Activated CD8-positive, alpha-beta memory T cell treated with anti-CD3 and anti-CD28 coated beads for 4 hours (primary cell): Measurements from ENCODE around the gene CAMK2B.

Experiments
- DNase-seq, 2 donors: peaks; one replicate each; pipeline ENCODE4 v3.0.0-alpha.2; 2020; ENCODE audit warnings: low read depth in 2 of 2

The CAMK2B gene

GRCh38 chr7:44257213-44257612, 68.2 kb downstream of the CAMK2B start:
- DNase-seq = no peak

DNA sequence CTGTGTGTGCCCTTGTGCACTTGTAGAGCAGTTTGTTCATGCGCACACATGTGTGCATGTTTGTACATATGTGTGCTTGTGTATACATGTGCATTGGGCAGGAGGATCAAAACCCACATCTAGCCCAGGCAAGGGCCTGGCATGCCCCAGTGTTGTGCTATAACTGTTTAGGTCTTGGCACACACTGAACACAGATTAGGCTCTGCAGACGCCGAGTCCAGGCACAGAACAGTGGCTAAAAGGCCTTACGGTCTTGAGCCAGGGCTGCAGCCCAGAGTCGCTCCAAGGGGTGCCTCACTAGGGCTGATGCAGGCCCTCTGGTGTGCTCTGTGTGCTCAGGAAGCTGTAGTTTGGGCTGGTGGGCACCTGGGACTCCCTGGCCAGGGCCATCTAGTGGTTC, 68.9 kb downstream of the CAMK2B start:
- no peak for DNase-seq

GRCh38 chr7:44251881-44252280, 73.5 kb downstream of the CAMK2B start:
- DNase-seq = no peak

- DNase-seq = no peak
These were observed 74.1 kb downstream of the CAMK2B start for GRCh38 chr7:44251269-44251668.

DNA sequence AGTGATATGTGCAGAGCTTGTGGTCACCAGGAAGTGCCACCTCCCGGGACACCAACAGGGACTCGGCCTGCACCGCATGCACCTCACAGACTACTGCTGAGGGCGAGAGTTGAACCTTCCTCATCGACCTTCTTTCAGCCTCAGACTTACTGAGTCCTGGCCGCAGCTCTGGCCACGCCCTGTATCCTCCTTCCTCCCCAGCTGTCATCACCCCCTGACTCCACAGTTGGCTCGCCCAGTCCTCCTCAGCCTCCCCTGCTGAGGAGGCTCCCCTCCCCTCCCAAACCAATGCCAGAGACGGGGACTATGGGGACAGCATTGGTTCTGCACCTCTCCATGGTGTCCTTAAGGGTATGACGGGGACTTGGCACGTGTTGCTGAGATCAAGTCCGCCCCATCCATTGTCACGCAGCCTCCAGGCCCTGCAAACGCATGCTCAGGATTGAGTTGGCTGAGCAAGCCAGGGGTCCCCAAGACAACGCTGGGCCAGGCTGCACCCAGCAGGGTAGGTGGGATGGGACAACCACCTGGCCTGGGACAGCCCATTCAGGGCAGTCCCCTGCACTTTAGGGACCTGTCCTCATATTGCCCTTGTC, 75.7 kb downstream of the CAMK2B start:
- DNase-seq = no peak

DNA sequence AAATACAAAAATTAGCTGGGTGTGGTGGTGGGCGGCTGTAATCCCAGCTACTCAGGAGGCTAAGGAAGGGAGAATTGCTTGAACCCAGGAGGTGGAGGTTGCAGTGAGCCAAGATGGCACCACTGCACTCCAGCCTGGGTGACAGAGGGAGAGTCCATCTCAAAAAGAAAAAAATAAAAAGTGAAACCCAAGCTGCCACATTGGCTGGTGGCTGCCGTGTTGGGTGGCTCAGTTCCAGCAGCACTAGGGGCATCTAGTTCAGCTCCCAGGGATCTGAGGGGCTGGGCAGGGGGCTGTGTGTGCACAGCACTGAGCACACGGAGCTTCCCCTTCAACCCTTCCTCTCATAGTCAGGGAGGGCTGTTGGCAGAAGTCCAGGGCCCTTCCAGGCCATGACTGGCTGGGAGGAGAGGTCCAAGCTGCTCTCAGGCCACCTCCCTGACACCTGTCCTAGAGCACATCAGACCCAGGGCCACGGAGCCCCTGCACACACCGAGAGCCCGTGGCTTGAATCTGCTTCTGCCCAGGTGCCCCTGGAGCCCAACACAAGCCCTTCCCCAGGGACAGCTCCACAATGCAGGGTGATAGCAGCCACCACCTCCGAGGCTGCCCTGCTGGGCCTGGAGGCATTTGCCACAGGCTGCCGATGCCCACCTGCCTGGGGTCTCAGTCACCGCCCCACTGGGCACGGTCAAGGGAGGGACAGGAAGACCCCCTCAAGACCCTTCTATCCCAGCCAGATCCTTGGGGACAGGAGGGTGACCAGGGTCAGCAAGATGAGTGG, 77.3 kb downstream of the CAMK2B start:
- no peak for DNase-seq

GRCh38 chr7:44246396-44247113, 78.8 kb downstream of the CAMK2B start:
- no peak for DNase-seq

GRCh38 chr7:44244282-44244681, 81.1 kb downstream of the CAMK2B start:
- DNase-seq = no peak

- no peak for DNase-seq
These were observed 83.3 kb downstream of the CAMK2B start for GRCh38 chr7:44242091-44242490.

GRCh38 chr7:44240983-44241510, 84.3 kb downstream of the CAMK2B start:
- DNase-seq = peak; percentile 9 to 33

DNA sequence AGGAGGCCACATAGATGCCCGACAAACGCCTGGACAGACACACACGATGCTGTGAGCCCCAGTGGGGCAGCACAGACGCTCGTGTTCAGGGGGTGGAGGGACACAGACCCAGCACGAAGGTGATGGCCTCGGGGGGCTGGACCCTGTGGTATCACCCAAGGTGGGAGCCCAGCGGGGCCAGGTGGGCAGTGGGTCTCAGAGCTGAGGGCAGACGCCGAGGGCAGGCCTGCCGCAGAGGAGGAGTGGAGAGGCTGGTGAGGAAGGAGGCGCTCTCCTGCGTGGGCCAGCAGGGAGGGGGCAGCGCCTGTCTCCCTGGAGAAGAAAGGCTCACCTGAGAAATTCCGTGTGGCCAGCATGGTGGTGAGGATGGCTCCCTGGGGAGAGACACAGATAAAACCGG, 85.0 kb downstream of the CAMK2B start:
- DNase-seq = no peak

- DNase-seq = no peak
These were observed 86.0 kb downstream of the CAMK2B start for GRCh38 chr7:44239361-44239760.

DNA sequence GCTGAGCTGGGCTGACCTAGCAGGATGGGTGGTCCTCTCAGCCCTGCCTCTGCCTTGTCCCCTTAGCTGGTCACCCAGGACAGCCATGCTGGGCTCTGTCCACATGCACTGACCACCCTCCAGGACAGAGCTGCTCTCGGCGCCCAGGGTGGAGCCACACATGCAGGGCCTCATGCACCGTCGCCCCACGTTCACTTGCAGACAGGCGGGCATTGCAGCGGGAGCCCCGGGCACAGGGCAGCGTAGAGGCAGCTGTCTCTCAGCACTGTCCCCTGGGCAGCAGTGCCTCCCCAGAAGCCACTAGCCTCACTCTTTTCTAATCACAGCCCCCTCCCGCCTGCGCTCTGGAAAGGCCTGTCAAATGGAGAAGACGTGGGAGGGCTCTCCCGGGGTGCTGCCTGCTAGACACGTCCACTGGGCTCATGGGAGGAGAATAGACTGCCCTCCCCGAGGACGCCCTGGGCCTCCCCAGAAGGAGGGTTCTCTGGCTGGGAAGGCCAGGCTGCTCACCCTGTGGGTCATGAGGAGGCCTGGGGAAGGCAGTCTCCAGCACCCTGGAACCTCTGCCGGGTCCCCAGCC, 87.2 kb downstream of the CAMK2B start:
- DNase-seq = no peak

DNA sequence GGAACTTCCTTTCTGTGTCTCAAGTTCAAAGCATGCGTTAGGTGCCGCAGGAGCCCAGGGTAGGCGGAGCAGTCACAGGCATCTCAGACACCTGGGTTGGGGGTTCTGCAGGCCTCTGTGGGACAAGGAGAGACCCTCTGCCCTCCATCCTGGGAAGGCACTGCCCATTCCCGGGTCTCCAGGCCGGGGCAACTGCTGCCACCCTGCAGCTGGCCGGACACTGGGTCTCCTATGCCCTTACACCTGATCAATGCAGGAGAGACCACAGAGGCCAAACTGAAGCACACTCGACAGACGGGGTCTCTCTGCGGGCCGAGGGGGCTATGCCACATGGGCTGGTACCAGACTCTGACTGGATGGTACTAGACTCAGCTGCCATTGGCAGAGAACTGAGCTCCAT, 87.7 kb downstream of the CAMK2B start:
- no peak for DNase-seq

- DNase-seq = no peak
These were observed 89.1 kb downstream of the CAMK2B start for GRCh38 chr7:44236333-44236728.

DNA sequence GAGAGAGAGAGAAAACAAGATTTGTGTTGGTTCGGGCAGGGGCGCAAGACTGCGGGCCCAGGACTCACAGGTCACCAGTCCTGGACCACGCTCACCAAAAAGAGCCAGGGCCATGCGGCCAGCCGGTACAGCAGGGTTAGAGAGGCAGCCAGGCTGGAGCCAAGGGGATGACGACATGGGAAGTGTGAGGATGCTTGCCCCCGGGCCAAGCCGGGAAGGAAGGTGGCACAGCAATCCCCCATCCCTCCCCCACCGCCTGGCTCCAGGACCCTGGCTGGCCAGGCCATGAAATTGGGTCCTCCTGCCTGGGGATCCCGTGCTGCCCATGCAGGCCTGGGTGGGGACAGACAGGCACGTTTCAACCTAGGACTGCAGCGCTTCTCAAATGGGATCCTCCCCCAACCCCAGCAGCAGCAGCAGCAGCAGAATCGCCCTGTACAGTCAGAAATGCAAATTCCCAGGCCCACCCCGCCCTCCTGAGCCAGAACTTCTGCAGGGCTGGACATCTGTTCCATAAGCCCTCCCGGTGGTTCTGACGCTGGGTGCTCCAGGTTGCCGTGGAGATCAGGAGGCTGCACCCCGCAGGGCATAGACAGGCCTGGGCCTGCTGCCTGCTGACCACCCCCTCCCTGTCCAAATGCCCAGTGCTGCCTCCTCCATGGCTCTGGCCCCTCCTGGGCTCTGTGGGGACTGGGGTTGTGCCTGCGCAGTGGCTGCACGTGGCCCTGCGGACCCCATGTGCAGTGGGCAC, 89.6 kb downstream of the CAMK2B start:
- DNase-seq = no peak

DNA sequence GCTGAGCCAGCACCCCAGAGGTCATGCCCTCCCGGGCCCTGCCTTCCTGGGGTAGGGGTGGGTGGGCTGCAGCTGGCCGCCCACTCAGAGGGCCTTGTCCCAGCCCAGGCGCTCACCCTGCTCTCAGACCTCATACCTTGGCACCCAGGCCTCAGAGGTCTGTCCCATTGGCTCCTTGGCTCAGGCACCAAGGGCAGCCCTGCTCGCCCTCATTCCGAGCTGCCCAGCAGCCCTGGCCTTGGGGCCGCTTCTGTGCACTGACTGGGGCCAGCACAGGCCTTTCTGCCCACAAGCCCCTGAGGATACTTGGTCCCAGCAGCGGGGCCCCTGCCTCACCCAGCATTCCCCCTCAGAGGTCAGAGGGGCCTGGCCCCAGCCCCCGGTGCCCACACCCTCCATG, 90.3 kb downstream of the CAMK2B start:
- DNase-seq = no peak

GRCh38 chr7:44232901-44233715, 92.3 kb downstream of the CAMK2B start:
- DNase-seq = no peak

DNA sequence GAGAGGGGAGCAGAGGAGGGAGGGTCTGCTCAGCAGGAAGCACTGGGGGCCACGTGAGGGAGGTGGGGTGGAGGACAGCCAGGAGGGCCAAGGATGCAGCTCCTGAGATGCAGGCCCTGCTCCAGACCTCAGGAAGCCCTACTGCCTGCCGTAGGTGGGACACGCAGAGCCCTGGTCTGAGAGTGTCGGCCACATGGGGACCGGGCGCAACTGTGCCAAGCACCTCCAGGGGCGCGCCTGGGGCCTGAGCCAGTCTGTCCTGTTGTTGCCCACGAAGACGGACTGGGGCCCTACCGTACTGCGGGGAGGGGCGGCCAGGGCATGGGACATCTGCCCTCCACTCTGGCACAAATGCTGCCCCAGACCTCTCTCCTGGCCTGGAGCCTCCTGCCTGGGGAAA, 93.0 kb downstream of the CAMK2B start:
- DNase-seq = no peak

DNA sequence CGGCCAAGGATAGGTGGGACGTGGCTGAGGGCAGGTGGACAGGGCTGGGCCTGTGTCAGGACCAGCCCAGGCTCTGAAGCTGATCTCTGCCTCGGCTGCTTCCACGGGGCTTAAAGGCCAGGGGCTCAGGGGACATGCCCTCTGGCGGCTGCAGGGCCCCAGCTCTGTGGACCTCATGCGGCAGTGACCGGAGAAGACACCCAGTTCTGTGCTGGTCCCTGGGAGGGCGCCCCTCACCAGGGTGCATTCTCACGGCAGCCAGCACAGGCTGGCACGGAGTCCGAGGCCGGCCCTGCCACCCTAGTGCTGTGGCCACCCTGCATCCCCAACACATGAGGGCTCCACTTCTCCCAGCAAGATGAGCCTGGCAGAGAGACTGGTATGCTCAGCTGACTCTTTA, 94.3 kb downstream of the CAMK2B start:
- DNase-seq = no peak

GRCh38 chr7:44230286-44230685, 95.1 kb downstream of the CAMK2B start:
- DNase-seq = no peak
